Activated T-cell treated with anti-CD3 and anti-CD28 coated beads, Interleukin-2, amount 50 U/mL, for 72 hours (primary cell): ENCODE data around the gene RTP5. TPM values are rescaled to one million over a fixed set of nuclear protein-coding genes. Genes with fewer than 3 reads are reported as not detected.

ENCODE experiments used
- ATAC-seq, 2 donors: fragments of 150-1000 bp; cut with Tn5 transposase; replicated peaks in 1 of 2; 2 replicates each; pipeline ENCODE4 v1.10.0; 2021; ENCODE audit warnings: moderate library complexity in 2 of 2, mild to moderate bottlenecking in 1 of 2
- DNase-seq, 2 donors: peaks; one replicate each; pipeline ENCODE4 v3.0.0; 2021 to 2022; ENCODE audit warnings: mixed read lengths in 1 of 2
- H3K27ac Mint-ChIP-seq: one replicate; pipeline ENCODE4 v1.8.0; 2022; ENCODE audit warnings: mild to moderate bottlenecking, moderate library complexity, mixed read lengths
- H3K27me3 Mint-ChIP-seq: one replicate; pipeline ENCODE4 v1.8.0; 2022; ENCODE audit warnings: low read depth, mixed read lengths
- H3K36me3 Mint-ChIP-seq, 2 donors: one replicate each; pipeline ENCODE4 v1.8.0; 2022; ENCODE audit warnings: mixed read lengths in 2 of 2, mild to moderate bottlenecking in 1 of 2; ENCODE audit not compliant: insufficient read depth in 2 of 2
- H3K4me1 Mint-ChIP-seq: one replicate; pipeline ENCODE4 v1.8.0; 2022; ENCODE audit warnings: low read depth, mixed read lengths
- H3K4me3 Mint-ChIP-seq, 2 donors: one replicate each; pipeline ENCODE4 v1.8.0; 2022; ENCODE audit warnings: mild to moderate bottlenecking in 2 of 2, mixed read lengths in 2 of 2, moderate library complexity in 2 of 2
- H3K9me3 Mint-ChIP-seq, 2 donors: one replicate each; pipeline ENCODE4 v1.8.0; 2022; ENCODE audit warnings: mixed read lengths in 2 of 2
- total RNA-seq, 2 donors: library from RNA; stranded (reverse); gene quantifications; one replicate each; pipeline ENCODE4 v1.2.3, GENCODE V29; 2022

Gene RTP5
- total RNA-seq, 2 donors from 2014 or later: 0.12 to 0.56 TPM

- peak overlapping the region in 1 of 2 donors; percentile 45 for H3K4me3 Mint-ChIP-seq
- ATAC-seq: peak; percentile 26 to 35
- H3K36me3 Mint-ChIP-seq: peaks cover 0 to 2% of the 10 kb centered on the region in 2 donors
- H3K27ac Mint-ChIP-seq: peak overlapping the region; percentile 96
- no peaks in the 10 kb centered on the region for H3K27me3 Mint-ChIP-seq
- no peak for DNase-seq
- peaks cover 9% of the 10 kb centered on the region for H3K4me1 Mint-ChIP-seq
- H3K9me3 Mint-ChIP-seq: peaks cover 0 to 2% of the 10 kb centered on the region in 2 donors
Observed at GRCh38 chr2:241895712-241896641, 26.4 kb downstream of the RTP5 start.

GRCh38 chr2:241896746-241897201 is 27.2 kb downstream of the RTP5 start:
- DNase-seq: no peak
- peak; percentile 28 to 55 for ATAC-seq
- peaks cover 0 to 2% of the 10 kb centered on the region in 2 donors for H3K9me3 Mint-ChIP-seq
- H3K4me1 Mint-ChIP-seq: peaks cover 15% of the 10 kb centered on the region
- H3K27ac Mint-ChIP-seq: peak overlapping the region; percentile 89
- no peaks in the 10 kb centered on the region for H3K27me3 Mint-ChIP-seq
- H3K36me3 Mint-ChIP-seq: peaks cover 0 to 2% of the 10 kb centered on the region in 2 donors
- no peak overlapping the region for H3K4me3 Mint-ChIP-seq

DNA sequence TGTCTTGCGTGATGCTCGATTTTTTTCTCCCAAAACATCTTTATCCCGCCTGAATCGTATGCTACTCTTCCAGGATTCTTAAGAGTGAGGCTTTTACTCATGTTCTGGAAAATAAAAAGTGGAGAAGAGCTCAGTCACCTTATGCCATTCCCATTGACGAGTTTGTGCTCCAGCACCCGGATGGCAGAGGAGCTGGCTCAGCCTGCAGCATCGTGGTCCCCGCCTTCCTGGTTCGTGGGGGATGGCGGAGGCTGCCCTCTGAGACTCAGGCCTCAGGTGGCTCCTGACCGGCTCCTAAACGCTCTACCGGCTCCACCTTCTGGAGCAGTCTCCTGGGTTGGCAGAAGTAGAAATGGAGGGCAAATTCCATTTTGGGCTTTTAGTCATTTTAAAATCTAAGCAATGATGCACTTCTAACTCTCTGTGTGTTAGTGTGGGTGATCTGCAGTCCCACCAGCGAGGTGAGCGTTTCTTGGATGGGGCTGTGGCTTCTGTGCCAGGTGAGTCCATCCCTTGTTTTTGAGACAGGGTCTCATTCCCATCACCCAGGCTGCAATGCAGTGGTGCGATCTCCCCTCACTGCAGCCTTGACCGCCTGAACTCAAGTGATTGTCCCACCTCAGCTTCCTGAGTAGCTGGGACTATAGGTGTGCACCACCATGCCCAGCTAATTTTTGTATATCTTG is 27.8 kb downstream of the RTP5 start:
- peaks cover 0 to 2% of the 10 kb centered on the region in 2 donors for H3K9me3 Mint-ChIP-seq
- DNase-seq (no peak), ATAC-seq (no peak)
- H3K4me1 Mint-ChIP-seq: peaks cover 17% of the 10 kb centered on the region
- H3K36me3 Mint-ChIP-seq: peaks cover 0 to 2% of the 10 kb centered on the region in 2 donors
- H3K27me3 Mint-ChIP-seq: no peaks in the 10 kb centered on the region
- no peak overlapping the region for H3K4me3 Mint-ChIP-seq
- H3K27ac Mint-ChIP-seq: peak overlapping the region; percentile 89

DNA sequence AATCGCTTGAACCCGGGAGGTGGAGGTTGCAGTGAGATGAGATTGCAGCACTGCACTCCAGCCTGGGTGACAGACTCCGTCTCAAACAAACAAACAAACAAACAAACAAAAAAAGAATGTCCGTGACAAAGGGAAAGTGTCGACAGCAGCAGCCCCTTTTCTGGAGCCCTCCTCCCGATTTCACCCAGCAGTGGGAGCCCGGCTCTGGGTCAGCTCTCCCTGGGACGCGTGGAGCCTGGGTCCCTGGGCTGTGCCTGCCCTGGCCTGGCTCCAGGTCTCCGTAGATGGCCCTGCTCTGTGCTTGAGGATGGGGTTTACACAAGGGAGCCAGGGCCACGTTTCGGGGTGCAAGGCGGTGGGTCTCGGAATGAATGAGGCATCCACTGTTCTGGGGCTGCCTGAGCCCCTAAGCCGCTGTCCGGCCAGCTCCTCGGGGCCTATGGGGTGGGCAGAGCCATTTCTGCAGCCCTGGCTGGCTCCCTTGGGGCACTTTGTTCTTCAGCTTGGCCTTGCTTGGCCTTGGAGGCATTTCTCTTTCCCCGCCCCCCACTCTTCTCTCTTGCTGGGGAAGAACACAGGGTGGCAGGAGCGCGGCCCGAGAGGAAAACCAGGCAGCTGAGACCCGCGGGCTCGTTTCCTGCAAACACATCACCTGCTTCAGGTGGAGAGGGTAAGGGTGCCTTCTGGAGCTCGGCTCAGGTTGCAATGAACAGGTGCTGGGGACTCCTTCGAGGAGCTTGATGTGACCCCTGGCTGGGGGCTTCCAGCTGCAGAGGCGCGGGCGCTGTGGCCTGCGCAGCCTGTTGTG is 29.1 kb downstream of the RTP5 start:
- DNase-seq: no peak
- Mint-ChIP-seq H3K36me3 (peaks cover 0 to 2% of the 10 kb centered on the region in 2 donors), H3K27me3 (no peaks in the 10 kb centered on the region), H3K9me3 (peaks cover 0 to 2% of the 10 kb centered on the region in 2 donors), H3K27ac (no peak overlapping the region), H3K4me1 (peaks cover 17% of the 10 kb centered on the region), H3K4me3 (no peak overlapping the region)
- ATAC-seq: no peak

GRCh38 chr2:241900251-241901017 is 30.9 kb downstream of the RTP5 start:
- H3K36me3 Mint-ChIP-seq: peaks cover 0 to 2% of the 10 kb centered on the region in 2 donors
- DNase-seq (no peak), ATAC-seq (no peak)
- no peak overlapping the region for H3K4me3 Mint-ChIP-seq
- H3K27me3 Mint-ChIP-seq: no peaks in the 10 kb centered on the region
- H3K27ac Mint-ChIP-seq: no peak overlapping the region
- H3K4me1 Mint-ChIP-seq: peaks cover 17% of the 10 kb centered on the region
- H3K9me3 Mint-ChIP-seq: peaks cover 0 to 2% of the 10 kb centered on the region in 2 donors

- DNase-seq: no peak
- Mint-ChIP-seq H3K27ac (no peak overlapping the region), H3K9me3 (peaks cover 0 to 2% of the 10 kb centered on the region in 2 donors), H3K4me1 (peaks cover 16% of the 10 kb centered on the region), H3K27me3 (no peaks in the 10 kb centered on the region), H3K36me3 (peaks cover 0 to 2% of the 10 kb centered on the region in 2 donors), H3K4me3 (peak overlapping the region in 1 of 2 donors; percentile 61)
- no peak for ATAC-seq
Observed at GRCh38 chr2:241901018-241901380, 31.5 kb downstream of the RTP5 start.

- no peaks in the 10 kb centered on the region for H3K9me3 Mint-ChIP-seq
- DNase-seq (no peak), ATAC-seq (no peak)
- no peak overlapping the region for H3K27ac Mint-ChIP-seq
- H3K4me1 Mint-ChIP-seq: peaks cover 12% of the 10 kb centered on the region
- H3K4me3 Mint-ChIP-seq: peak overlapping the region in 1 of 2 donors; percentile 61
- H3K36me3 Mint-ChIP-seq: no peaks in the 10 kb centered on the region
- H3K27me3 Mint-ChIP-seq: no peaks in the 10 kb centered on the region
Observed at GRCh38 chr2:241901500-241902351, 32.2 kb downstream of the RTP5 start.

DNA sequence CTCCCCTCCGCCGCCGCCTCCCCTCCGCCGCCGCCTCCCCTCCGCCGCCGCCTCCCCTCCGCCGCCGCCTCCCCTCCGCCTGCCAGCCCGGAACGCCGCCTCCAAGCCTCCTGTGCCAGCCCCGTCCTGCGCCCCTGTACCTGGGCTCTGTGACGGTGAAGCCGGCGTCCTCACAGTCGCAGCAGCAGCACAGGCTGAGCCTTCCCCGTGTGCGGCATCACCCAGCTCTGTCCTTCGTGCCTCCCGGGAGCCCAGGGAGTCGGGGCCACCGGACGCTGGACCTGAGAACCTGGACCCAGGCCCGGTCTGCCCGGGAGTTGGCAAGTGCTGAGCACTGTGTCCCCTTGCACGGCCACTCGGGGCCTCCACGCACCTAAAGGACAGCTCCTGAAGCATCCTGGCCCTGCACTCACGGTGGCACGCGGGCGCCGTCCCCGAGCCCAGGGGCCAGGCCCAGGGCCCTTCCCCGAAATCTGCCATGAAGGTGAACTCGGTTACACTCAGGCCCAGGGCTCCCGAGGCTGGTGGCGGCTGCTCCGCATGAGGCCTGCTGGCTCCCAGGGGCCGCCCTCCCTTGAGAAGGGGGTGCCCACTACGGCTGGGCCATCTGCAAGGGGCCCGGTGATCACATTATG is 32.9 kb downstream of the RTP5 start:
- Mint-ChIP-seq H3K27me3 (no peaks in the 10 kb centered on the region), H3K36me3 (no peaks in the 10 kb centered on the region), H3K4me1 (peaks cover 12% of the 10 kb centered on the region), H3K9me3 (no peaks in the 10 kb centered on the region), H3K4me3 (peak overlapping the region in 1 of 2 donors; percentile 29), H3K27ac (no peak overlapping the region)
- ATAC-seq (no peak), DNase-seq (no peak)

DNA sequence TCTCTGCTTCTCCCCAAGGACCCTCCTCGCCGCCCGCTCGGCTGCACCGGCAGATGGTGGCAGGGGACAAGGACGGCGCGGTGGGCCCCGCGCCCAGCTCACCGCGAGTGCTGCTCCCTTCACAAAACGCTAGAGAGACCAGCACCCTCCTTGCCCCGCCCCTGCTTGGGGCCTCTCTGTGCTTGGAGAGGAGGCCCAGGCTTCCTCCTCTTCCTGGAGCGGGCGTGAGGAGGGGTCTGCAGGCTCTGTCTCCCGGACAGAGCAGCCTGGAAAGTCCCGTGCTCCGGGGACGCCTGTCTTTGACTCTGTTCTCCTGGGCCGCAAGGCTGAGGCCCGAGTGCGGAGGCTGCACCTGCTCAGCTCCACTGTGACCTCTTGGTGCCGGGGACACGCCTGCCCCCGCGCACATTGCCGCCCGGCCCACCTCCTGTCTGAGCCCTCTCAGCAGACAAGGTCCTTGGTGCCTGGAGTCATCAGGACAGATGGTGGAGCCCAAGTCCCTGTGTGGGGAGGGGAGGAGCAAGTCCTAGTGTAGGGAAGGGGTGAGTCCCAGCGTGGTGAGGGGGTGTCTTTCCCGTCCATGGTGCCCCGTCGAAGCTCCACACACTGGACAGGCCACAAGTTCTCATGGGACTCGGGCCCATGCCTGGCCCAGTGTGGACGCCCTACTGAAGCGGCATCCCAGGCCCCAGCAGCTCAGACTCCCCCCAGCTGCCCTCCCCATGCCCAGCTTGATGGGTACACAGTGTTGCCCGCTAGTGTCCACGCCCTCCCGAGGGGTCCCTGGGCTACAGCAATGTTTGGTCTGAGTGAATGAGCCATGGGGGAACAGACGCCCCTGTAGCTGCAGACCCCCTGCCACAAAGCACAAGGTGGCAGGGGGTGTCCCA is 33.8 kb downstream of the RTP5 start:
- peaks cover 0 to under 1% of the 10 kb centered on the region in 2 donors for H3K36me3 Mint-ChIP-seq
- H3K27me3 Mint-ChIP-seq: no peaks in the 10 kb centered on the region
- DNase-seq: no peak
- H3K4me1 Mint-ChIP-seq: peaks cover 12% of the 10 kb centered on the region
- ATAC-seq: no peak
- no peak overlapping the region for H3K27ac Mint-ChIP-seq
- H3K9me3 Mint-ChIP-seq: no peaks in the 10 kb centered on the region
- no peak overlapping the region for H3K4me3 Mint-ChIP-seq

DNA sequence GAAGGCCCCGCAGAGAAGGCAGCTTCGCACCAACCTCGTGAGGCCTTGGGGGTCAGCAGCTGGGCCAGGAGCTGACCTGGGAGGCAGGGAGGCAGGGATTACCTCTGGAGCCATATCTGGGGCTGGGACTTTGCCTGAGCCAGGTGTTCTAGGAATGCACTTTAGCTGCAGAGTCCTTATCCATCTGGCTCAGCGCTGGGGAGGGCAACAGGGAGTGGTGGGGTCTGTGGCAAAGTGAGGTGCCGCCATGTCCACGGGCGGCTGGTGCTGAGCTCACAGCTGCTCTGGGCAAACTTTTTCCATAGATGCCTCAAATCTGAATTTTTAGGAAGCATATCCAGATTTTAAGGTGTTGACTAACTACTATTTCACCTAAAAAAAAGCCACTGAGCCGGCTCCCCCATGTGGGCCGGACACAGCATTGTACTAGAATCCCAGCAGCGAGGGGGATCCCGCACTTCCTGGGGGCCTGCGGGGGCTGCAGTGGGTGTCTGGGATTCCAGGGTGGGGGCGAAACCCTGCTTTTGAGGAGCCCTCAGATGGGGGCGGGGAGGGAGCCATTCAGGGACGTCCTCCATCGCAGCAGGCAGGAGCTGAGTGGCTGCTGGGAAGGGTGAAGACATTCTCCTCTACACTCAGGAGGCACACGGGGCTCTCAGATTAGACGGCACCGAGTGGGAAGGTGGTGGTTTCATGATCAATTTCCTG is 34.6 kb downstream of the RTP5 start:
- Mint-ChIP-seq H3K27me3 (no peaks in the 10 kb centered on the region), H3K36me3 (peaks cover 0 to 1% of the 10 kb centered on the region in 2 donors), H3K9me3 (no peaks in the 10 kb centered on the region), H3K27ac (no peak overlapping the region), H3K4me1 (peaks cover 12% of the 10 kb centered on the region), H3K4me3 (no peak overlapping the region)
- ATAC-seq: no peak
- DNase-seq: no peak
